GM12801 (cell line): ENCODE results near the gene FRMPD2.

Experiments
- CTCF ChIP-seq: IDR thresholded peaks from one replicate; pipeline ENCODE4 v1.5.1; 2011; ENCODE audit warnings: control low read depth; ENCODE audit not compliant: insufficient read length; ENCODE audit errors: extremely low read depth

Gene FRMPD2

GRCh38 chr10:48214716-48215485 lies 59.6 kb downstream of the FRMPD2 start:
- TF ChIP-seq CTCF, result no peak

- no peak for TF ChIP-seq CTCF
Observed at GRCh38 chr10:48213047-48213446, 61.4 kb downstream of the FRMPD2 start.

- no peak for TF ChIP-seq CTCF
Observed at GRCh38 chr10:48211777-48212176, 62.7 kb downstream of the FRMPD2 start.

GRCh38 chr10:48210966-48211365 lies 63.5 kb downstream of the FRMPD2 start:
- TF ChIP-seq CTCF, result no peak

- no peak for TF ChIP-seq CTCF
Observed at GRCh38 chr10:48210391-48210790, 64.1 kb downstream of the FRMPD2 start.

- TF ChIP-seq CTCF, result no peak
Observed at GRCh38 chr10:48209241-48209640, 65.3 kb downstream of the FRMPD2 start.

- no peak for TF ChIP-seq CTCF
Observed at GRCh38 chr10:48207853-48208252, 66.6 kb downstream of the FRMPD2 start.
